ENCODE results near the gene NCK2.

The NCK2 gene

GRCh38 chr2:105734762-105735538 lies 9.8 kb upstream of the NCK2 start:
- no peak for DNase-seq (ENCODE audit: low read depth in 2 of 2)

- no peak for DNase-seq (ENCODE audit: low read depth in 2 of 2)
Measured at GRCh38 chr2:105736145-105736544, 8.6 kb upstream of the NCK2 start.

- DNase-seq (ENCODE audit: low read depth in 2 of 2): no peak
Measured at GRCh38 chr2:105737980-105738657, 6.6 kb upstream of the NCK2 start.

GRCh38 chr2:105738658-105739241 lies 6.0 kb upstream of the NCK2 start:
- DNase-seq (ENCODE audit: low read depth in 2 of 2): no peak

- no peak for DNase-seq (ENCODE audit: low read depth in 2 of 2)
Measured at GRCh38 chr2:105739426-105739825, 5.3 kb upstream of the NCK2 start.

- no peak for DNase-seq (ENCODE audit: low read depth in 2 of 2)
Measured at GRCh38 chr2:105739944-105740530, 4.7 kb upstream of the NCK2 start.

- DNase-seq (ENCODE audit: low read depth in 2 of 2): no peak
Measured at GRCh38 chr2:105741174-105741573, 3.5 kb upstream of the NCK2 start.

GRCh38 chr2:105741617-105742016 lies 3.1 kb upstream of the NCK2 start:
- no peak for DNase-seq (ENCODE audit: low read depth in 2 of 2)

GRCh38 chr2:105744091-105744908 lies 412 bp upstream of the NCK2 start:
- DNase-seq (ENCODE audit: low read depth in 2 of 2): peak; percentile 29 to 42

- peak; percentile 50 to 63 for DNase-seq (ENCODE audit: low read depth in 2 of 2)
Measured at GRCh38 chr2:105746177-105747080, 1.7 kb downstream of the NCK2 start.

- DNase-seq (ENCODE audit: low read depth in 2 of 2): no peak
Measured at GRCh38 chr2:105747254-105747894, 2.7 kb downstream of the NCK2 start.

GRCh38 chr2:105747991-105748390 lies 3.3 kb downstream of the NCK2 start:
- DNase-seq (ENCODE audit: low read depth in 2 of 2): no peak

GRCh38 chr2:105748566-105748965 lies 3.9 kb downstream of the NCK2 start:
- DNase-seq (ENCODE audit: low read depth in 2 of 2): no peak

GRCh38 chr2:105749583-105750400 lies 5.1 kb downstream of the NCK2 start:
- DNase-seq (ENCODE audit: low read depth in 2 of 2): no peak

GRCh38 chr2:105750735-105751134 lies 6.0 kb downstream of the NCK2 start:
- no peak for DNase-seq (ENCODE audit: low read depth in 2 of 2)

GRCh38 chr2:105751272-105751671 lies 6.6 kb downstream of the NCK2 start:
- DNase-seq (ENCODE audit: low read depth in 2 of 2): no peak

GRCh38 chr2:105752691-105753358 lies 8.1 kb downstream of the NCK2 start:
- no peak for DNase-seq (ENCODE audit: low read depth in 2 of 2)

- DNase-seq (ENCODE audit: low read depth in 2 of 2): no peak
Measured at GRCh38 chr2:105753380-105753779, 8.7 kb downstream of the NCK2 start.

- no peak for DNase-seq (ENCODE audit: low read depth in 2 of 2)
Measured at GRCh38 chr2:105754011-105754410, 9.3 kb downstream of the NCK2 start.
